ENCODE measurements around the gene YARS1.

YARS1 gene

GRCh38 chr1:32782086-32782485 is 35.1 kb downstream of the YARS1 start:
- H3K4me3 ChIP-seq (ENCODE audit: low read depth, low read length): no peak overlapping the region

GRCh38 chr1:32780628-32781234 is 36.4 kb downstream of the YARS1 start:
- H3K4me3 ChIP-seq (ENCODE audit: low read depth, low read length): no peak overlapping the region

GRCh38 chr1:32780005-32780404 is 37.2 kb downstream of the YARS1 start:
- H3K4me3 ChIP-seq (ENCODE audit: low read depth, low read length): no peak overlapping the region

- H3K4me3 ChIP-seq (ENCODE audit: low read depth, low read length): no peak overlapping the region
Observed at GRCh38 chr1:32779242-32779641, 37.9 kb downstream of the YARS1 start.

GRCh38 chr1:32775640-32776337 is 41.4 kb downstream of the YARS1 start:
- H3K4me3 ChIP-seq (ENCODE audit: low read depth, low read length): no peak overlapping the region

- no peak overlapping the region for H3K4me3 ChIP-seq (ENCODE audit: low read depth, low read length)
Observed at GRCh38 chr1:32774950-32775634, 42.1 kb downstream of the YARS1 start.

GRCh38 chr1:32774464-32774808 is 42.7 kb downstream of the YARS1 start:
- H3K4me3 ChIP-seq (ENCODE audit: low read depth, low read length): no peak overlapping the region

- H3K4me3 ChIP-seq (ENCODE audit: low read depth, low read length): no peak overlapping the region
Observed at GRCh38 chr1:32773764-32774463, 43.2 kb downstream of the YARS1 start.

- no peak overlapping the region for H3K4me3 ChIP-seq (ENCODE audit: low read depth, low read length)
Observed at GRCh38 chr1:32773018-32773763, 44.0 kb downstream of the YARS1 start.

GRCh38 chr1:32772281-32773017 is 44.7 kb downstream of the YARS1 start:
- no peak overlapping the region for H3K4me3 ChIP-seq (ENCODE audit: low read depth, low read length)

- no peak overlapping the region for H3K4me3 ChIP-seq (ENCODE audit: low read depth, low read length)
Observed at GRCh38 chr1:32771561-32772280, 45.4 kb downstream of the YARS1 start.

- no peak overlapping the region for H3K4me3 ChIP-seq (ENCODE audit: low read depth, low read length)
Observed at GRCh38 chr1:32770741-32771548, 46.2 kb downstream of the YARS1 start.

GRCh38 chr1:32770221-32770731 is 46.9 kb downstream of the YARS1 start:
- H3K4me3 ChIP-seq (ENCODE audit: low read depth, low read length): no peak overlapping the region

GRCh38 chr1:32769524-32770220 is 47.5 kb downstream of the YARS1 start:
- no peak overlapping the region for H3K4me3 ChIP-seq (ENCODE audit: low read depth, low read length)

GRCh38 chr1:32768110-32768850 is 48.9 kb downstream of the YARS1 start:
- H3K4me3 ChIP-seq (ENCODE audit: low read depth, low read length): no peak overlapping the region

- no peak overlapping the region for H3K4me3 ChIP-seq (ENCODE audit: low read depth, low read length)
Observed at GRCh38 chr1:32767641-32768040, 49.5 kb downstream of the YARS1 start.

GRCh38 chr1:32767156-32767555 is 50.0 kb downstream of the YARS1 start:
- H3K4me3 ChIP-seq (ENCODE audit: low read depth, low read length): peak overlapping the region; percentile 24
